WTC11 (cell line): ENCODE data around the gene PI4KA. TPM values are rescaled to one million over a fixed set of nuclear protein-coding genes. Genes with fewer than 3 reads are reported as not detected.

Experiments
- ATAC-seq: fragments of 200-7000 bp; cut with Tn5 transposase; 2 replicates; pipeline ENCODE4 v1.10.0; 2021; ENCODE audit warnings: mild to moderate bottlenecking, moderate library complexity
- CTCF ChIA-PET: fragments of 300-600 bp; sonication (Branson Sonifier 250); formaldehyde crosslinking; loops from one replicate; lab custom pipeline; 2021; ENCODE audit warnings: antibody characterized with exemption; lab: Charles Lee
- POLR2A ChIA-PET: fragments of 350-600 bp; sonication (Branson Sonifier 250); formaldehyde crosslinking; loops from one replicate; lab custom pipeline; 2021; ENCODE audit warnings: antibody characterized with exemption; lab: Charles Lee
- DNase-seq: peaks from one replicate; pipeline ENCODE4 v3.0.0; 2021; ENCODE audit warnings: low spot score
- H3K27ac Mint-ChIP-seq: 2 replicates; pipeline ENCODE4 v1.8.0; 2021; ENCODE audit warnings: mixed read lengths
- H3K27me3 Mint-ChIP-seq: 2 replicates; pipeline ENCODE4 v1.8.0; 2021; ENCODE audit warnings: low read depth, mild to moderate bottlenecking, moderate library complexity, mixed read lengths
- H3K36me3 Mint-ChIP-seq: 2 replicates; pipeline ENCODE4 v1.8.0; 2021; ENCODE audit warnings: mixed read lengths
- H3K4me1 Mint-ChIP-seq: 2 replicates; pipeline ENCODE4 v1.8.0; 2022; ENCODE audit warnings: mixed read lengths
- H3K4me3 Mint-ChIP-seq: 2 replicates; pipeline ENCODE4 v1.8.0; 2021; ENCODE audit warnings: mild to moderate bottlenecking, moderate library complexity, mixed read lengths
- H3K9me3 Mint-ChIP-seq: 2 replicates; pipeline ENCODE4 v1.8.0; 2021; ENCODE audit warnings: mixed read lengths
- ELF4 ChIP-seq: sonication (generic); formaldehyde crosslinking; IDR thresholded peaks from 2 replicates; pipeline ENCODE4 v1.8.1; 2022; ENCODE audit warnings: low read depth, mild to moderate bottlenecking, moderate library complexity, missing genetic modification reagents
- KAT7 ChIP-seq: sonication (generic); formaldehyde crosslinking; IDR thresholded peaks from 2 replicates; pipeline ENCODE4 v1.8.1; 2023; ENCODE audit warnings: missing genetic modification reagents, mild to moderate bottlenecking, borderline replicate concordance
- MXD4 ChIP-seq: fragments of 250-450 bp; sonication (Bioruptor Pico); IDR thresholded peaks from 2 replicates; pipeline ENCODE4 v1.8.0; 2021; ENCODE audit warnings: mild to moderate bottlenecking, moderate library complexity, borderline replicate concordance
- NR3C1 ChIP-seq: sonication (generic); formaldehyde crosslinking; conservative IDR thresholded peaks from 2 replicates; pipeline ENCODE4 v1.8.1; 2023; ENCODE audit warnings: low read depth, mild to moderate bottlenecking, missing genetic modification reagents
- SMAD3 ChIP-seq: sonication (generic); formaldehyde crosslinking; IDR thresholded peaks from 2 replicates; pipeline ENCODE4 v1.8.0; 2022; ENCODE audit warnings: missing genetic modification reagents, mild to moderate bottlenecking, borderline replicate concordance
- TCF7 ChIP-seq: sonication (generic); formaldehyde crosslinking; IDR thresholded peaks from 2 replicates; pipeline ENCODE4 v1.8.0; 2022; ENCODE audit warnings: mild to moderate bottlenecking, low read depth, missing genetic modification reagents, moderate library complexity
- TEAD4 ChIP-seq: sonication (generic); formaldehyde crosslinking; IDR thresholded peaks from 2 replicates; pipeline ENCODE4 v1.8.0; 2022; ENCODE audit warnings: mild to moderate bottlenecking, missing genetic modification reagents
- TP53 ChIP-seq: sonication (generic); formaldehyde crosslinking; IDR thresholded peaks from 2 replicates; pipeline ENCODE4 v1.8.1; 2023; ENCODE audit warnings: mild to moderate bottlenecking, missing genetic modification reagents
- ZNF121 ChIP-seq: sonication (generic); formaldehyde crosslinking; IDR thresholded peaks from 2 replicates; pipeline ENCODE4 v1.8.0; 2023; ENCODE audit warnings: missing genetic modification reagents
- ZNF232 ChIP-seq: sonication (generic); formaldehyde crosslinking; IDR thresholded peaks from 2 replicates; pipeline ENCODE4 v1.8.0; 2022; ENCODE audit warnings: mild to moderate bottlenecking, missing genetic modification reagents
- ZNF423 ChIP-seq: fragments of 250-450 bp; sonication (Bioruptor Pico); IDR thresholded peaks from 2 replicates; pipeline ENCODE4 v2.1.2; 2022; ENCODE audit warnings: mild to moderate bottlenecking, moderate library complexity
- ZNF671 ChIP-seq: fragments of 250-450 bp; sonication (Bioruptor Pico); IDR thresholded peaks from 2 replicates; pipeline ENCODE4 v1.8.0; 2021; ENCODE audit warnings: mild to moderate bottlenecking
- total RNA-seq: library from RNA; stranded (reverse); gene quantifications from 3 replicates; pipeline ENCODE4 v1.2.3, GENCODE V29; 2021
- TF ChIP-seq, protein P1 (sequence below): sonication (generic); formaldehyde crosslinking; IDR thresholded peaks from 2 replicates; pipeline ENCODE4 v1.8.0; 2023; ENCODE audit warnings: mild to moderate bottlenecking, missing genetic modification reagents
- TF ChIP-seq, protein P2 (sequence below): sonication (generic); formaldehyde crosslinking; IDR thresholded peaks from 2 replicates; pipeline ENCODE4 v1.8.0; 2023; ENCODE audit warnings: missing genetic modification reagents
- TF ChIP-seq, protein P3 (sequence below): sonication (generic); formaldehyde crosslinking; IDR thresholded peaks from 2 replicates; pipeline ENCODE4 v1.8.1; 2022; ENCODE audit warnings: mild to moderate bottlenecking, missing genetic modification reagents, moderate library complexity, borderline replicate concordance
- TF ChIP-seq, protein P4 (sequence below): sonication (generic); formaldehyde crosslinking; IDR thresholded peaks from 2 replicates; pipeline ENCODE4 v1.8.1; 2023; ENCODE audit warnings: mild to moderate bottlenecking, missing genetic modification reagents
- TF ChIP-seq, protein P5 (sequence below): sonication (generic); formaldehyde crosslinking; IDR thresholded peaks from 2 replicates; pipeline ENCODE4 v1.8.0; 2022; ENCODE audit warnings: missing genetic modification reagents
- TF ChIP-seq, protein P6 (sequence below): sonication (generic); formaldehyde crosslinking; conservative IDR thresholded peaks from 2 replicates; pipeline ENCODE4 v1.8.1; 2022; ENCODE audit warnings: mild to moderate bottlenecking, missing genetic modification reagents
- TF ChIP-seq, protein P7 (sequence below): sonication (generic); formaldehyde crosslinking; IDR thresholded peaks from 2 replicates; pipeline ENCODE4 v1.8.0; 2022; ENCODE audit warnings: mild to moderate bottlenecking, missing genetic modification reagents

Gene PI4KA
- total RNA-seq, 1 experiment from 2014 or later = 45.5 TPM

DNA sequence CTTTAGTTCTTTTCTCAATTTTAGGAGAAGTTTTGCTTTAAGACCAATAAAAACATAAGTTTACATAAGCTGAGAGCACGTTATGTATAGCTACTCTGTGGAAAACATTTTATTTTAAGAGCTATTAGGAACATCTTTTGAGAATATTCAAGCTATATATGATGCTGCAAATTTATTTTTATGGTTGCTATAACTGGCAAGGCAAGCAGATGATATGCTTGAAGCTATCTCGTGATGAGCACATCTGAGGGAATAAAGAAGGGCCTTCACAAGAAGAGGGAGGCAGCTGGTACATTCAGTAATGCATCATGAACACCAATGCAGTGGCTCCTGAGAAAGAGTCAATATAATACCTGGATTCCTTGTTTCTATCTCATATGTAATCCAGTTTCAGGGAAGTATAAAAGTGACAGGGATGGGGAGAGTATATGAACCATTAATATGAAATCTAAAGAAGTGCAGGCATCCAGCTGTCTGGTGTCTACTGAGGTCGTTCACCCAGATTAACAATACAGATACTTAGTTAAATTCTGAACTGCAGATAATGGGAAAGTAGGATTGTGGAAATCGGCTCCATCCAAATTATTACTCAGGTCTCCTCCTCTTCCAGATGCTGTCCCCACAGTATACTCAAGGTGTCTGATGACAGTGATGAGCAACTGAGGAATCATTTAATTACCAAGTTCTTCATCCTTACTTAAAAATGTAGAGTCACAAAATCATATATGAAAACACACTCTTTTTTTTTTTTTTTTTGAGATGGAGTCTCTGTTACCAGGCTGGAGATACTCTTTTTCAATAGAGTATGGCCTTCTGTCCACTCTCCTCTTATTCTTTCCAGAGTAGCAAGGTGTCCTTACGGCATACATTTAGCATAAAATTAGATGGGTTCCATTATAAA is 185.1 kb downstream of the PI4KA start (continued):
- TF ChIP-seq, protein P1, sequence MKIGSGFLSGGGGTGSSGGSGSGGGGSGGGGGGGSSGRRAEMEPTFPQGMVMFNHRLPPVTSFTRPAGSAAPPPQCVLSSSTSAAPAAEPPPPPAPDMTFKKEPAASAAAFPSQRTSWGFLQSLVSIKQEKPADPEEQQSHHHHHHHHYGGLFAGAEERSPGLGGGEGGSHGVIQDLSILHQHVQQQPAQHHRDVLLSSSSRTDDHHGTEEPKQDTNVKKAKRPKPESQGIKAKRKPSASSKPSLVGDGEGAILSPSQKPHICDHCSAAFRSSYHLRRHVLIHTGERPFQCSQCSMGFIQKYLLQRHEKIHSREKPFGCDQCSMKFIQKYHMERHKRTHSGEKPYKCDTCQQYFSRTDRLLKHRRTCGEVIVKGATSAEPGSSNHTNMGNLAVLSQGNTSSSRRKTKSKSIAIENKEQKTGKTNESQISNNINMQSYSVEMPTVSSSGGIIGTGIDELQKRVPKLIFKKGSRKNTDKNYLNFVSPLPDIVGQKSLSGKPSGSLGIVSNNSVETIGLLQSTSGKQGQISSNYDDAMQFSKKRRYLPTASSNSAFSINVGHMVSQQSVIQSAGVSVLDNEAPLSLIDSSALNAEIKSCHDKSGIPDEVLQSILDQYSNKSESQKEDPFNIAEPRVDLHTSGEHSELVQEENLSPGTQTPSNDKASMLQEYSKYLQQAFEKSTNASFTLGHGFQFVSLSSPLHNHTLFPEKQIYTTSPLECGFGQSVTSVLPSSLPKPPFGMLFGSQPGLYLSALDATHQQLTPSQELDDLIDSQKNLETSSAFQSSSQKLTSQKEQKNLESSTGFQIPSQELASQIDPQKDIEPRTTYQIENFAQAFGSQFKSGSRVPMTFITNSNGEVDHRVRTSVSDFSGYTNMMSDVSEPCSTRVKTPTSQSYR (CRISPR knock-in tag) = no peak
- TF ChIP-seq ZNF423 (CRISPR knock-in tag) = no peak

DNA sequence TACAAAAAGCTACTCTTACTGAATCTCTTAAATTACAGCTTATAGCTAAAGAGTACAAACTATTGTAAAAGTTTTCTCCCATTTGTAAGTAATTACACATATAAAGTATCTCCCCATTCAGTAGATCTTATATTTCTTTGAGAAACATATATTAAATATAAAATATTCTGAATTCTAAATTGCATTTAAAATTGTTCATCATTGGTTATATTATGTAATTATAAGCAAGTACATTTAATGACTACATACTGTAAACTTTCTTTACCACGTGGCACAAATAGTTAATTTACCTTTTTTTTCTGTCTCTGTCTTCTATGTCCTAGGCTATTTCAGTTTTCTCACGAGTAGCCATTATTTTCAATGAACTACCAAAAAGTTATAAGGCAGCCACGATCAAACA is 185.9 kb downstream of the PI4KA start:
- H3K4me3 Mint-ChIP-seq = no peak overlapping the region
- H3K9me3 Mint-ChIP-seq = peaks cover 8% of the 10 kb centered on the region
- ChIA-PET POLR2A (no interaction called here), CTCF (no interaction called here)
- H3K4me1 Mint-ChIP-seq = no peaks in the 10 kb centered on the region
- no peak for TF ChIP-seq MXD4 (CRISPR knock-in tag)
- TF ChIP-seq ZNF121 (CRISPR knock-in tag) = no peak
- no peak for TF ChIP-seq SMAD3
- no peak for TF ChIP-seq KAT7
- TF ChIP-seq TCF7 (CRISPR knock-in tag) = no peak
- no peak for TF ChIP-seq TP53 (CRISPR knock-in tag)
- no peak for TF ChIP-seq TEAD4 (CRISPR knock-in tag)
- TF ChIP-seq, protein P2, sequence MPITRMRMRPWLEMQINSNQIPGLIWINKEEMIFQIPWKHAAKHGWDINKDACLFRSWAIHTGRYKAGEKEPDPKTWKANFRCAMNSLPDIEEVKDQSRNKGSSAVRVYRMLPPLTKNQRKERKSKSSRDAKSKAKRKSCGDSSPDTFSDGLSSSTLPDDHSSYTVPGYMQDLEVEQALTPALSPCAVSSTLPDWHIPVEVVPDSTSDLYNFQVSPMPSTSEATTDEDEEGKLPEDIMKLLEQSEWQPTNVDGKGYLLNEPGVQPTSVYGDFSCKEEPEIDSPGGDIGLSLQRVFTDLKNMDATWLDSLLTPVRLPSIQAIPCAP (CRISPR knock-in tag) = no peak
- TF ChIP-seq NR3C1 = no peak
- no peak for TF ChIP-seq ZNF232 (CRISPR knock-in tag)
- TF ChIP-seq, protein P3, sequence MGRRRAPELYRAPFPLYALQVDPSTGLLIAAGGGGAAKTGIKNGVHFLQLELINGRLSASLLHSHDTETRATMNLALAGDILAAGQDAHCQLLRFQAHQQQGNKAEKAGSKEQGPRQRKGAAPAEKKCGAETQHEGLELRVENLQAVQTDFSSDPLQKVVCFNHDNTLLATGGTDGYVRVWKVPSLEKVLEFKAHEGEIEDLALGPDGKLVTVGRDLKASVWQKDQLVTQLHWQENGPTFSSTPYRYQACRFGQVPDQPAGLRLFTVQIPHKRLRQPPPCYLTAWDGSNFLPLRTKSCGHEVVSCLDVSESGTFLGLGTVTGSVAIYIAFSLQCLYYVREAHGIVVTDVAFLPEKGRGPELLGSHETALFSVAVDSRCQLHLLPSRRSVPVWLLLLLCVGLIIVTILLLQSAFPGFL = no peak
- TF ChIP-seq, protein P4, sequence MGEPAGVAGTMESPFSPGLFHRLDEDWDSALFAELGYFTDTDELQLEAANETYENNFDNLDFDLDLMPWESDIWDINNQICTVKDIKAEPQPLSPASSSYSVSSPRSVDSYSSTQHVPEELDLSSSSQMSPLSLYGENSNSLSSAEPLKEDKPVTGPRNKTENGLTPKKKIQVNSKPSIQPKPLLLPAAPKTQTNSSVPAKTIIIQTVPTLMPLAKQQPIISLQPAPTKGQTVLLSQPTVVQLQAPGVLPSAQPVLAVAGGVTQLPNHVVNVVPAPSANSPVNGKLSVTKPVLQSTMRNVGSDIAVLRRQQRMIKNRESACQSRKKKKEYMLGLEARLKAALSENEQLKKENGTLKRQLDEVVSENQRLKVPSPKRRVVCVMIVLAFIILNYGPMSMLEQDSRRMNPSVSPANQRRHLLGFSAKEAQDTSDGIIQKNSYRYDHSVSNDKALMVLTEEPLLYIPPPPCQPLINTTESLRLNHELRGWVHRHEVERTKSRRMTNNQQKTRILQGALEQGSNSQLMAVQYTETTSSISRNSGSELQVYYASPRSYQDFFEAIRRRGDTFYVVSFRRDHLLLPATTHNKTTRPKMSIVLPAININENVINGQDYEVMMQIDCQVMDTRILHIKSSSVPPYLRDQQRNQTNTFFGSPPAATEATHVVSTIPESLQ (CRISPR knock-in tag) = no peak
- TF ChIP-seq, protein P5, sequence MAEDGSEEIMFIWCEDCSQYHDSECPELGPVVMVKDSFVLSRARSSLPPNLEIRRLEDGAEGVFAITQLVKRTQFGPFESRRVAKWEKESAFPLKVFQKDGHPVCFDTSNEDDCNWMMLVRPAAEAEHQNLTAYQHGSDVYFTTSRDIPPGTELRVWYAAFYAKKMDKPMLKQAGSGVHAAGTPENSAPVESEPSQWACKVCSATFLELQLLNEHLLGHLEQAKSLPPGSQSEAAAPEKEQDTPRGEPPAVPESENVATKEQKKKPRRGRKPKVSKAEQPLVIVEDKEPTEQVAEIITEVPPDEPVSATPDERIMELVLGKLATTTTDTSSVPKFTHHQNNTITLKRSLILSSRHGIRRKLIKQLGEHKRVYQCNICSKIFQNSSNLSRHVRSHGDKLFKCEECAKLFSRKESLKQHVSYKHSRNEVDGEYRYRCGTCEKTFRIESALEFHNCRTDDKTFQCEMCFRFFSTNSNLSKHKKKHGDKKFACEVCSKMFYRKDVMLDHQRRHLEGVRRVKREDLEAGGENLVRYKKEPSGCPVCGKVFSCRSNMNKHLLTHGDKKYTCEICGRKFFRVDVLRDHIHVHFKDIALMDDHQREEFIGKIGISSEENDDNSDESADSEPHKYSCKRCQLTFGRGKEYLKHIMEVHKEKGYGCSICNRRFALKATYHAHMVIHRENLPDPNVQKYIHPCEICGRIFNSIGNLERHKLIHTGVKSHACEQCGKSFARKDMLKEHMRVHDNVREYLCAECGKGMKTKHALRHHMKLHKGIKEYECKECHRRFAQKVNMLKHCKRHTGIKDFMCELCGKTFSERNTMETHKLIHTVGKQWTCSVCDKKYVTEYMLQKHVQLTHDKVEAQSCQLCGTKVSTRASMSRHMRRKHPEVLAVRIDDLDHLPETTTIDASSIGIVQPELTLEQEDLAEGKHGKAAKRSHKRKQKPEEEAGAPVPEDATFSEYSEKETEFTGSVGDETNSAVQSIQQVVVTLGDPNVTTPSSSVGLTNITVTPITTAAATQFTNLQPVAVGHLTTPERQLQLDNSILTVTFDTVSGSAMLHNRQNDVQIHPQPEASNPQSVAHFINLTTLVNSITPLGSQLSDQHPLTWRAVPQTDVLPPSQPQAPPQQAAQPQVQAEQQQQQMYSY (CRISPR knock-in tag) = no peak
- TF ChIP-seq, protein P6, sequence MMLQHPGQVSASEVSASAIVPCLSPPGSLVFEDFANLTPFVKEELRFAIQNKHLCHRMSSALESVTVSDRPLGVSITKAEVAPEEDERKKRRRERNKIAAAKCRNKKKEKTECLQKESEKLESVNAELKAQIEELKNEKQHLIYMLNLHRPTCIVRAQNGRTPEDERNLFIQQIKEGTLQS = no peak
- TF ChIP-seq, protein P7, sequence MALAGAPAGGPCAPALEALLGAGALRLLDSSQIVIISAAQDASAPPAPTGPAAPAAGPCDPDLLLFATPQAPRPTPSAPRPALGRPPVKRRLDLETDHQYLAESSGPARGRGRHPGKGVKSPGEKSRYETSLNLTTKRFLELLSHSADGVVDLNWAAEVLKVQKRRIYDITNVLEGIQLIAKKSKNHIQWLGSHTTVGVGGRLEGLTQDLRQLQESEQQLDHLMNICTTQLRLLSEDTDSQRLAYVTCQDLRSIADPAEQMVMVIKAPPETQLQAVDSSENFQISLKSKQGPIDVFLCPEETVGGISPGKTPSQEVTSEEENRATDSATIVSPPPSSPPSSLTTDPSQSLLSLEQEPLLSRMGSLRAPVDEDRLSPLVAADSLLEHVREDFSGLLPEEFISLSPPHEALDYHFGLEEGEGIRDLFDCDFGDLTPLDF (CRISPR knock-in tag) = no peak
- no peak for TF ChIP-seq ELF4 (CRISPR knock-in tag)
- TF ChIP-seq ZNF671 (CRISPR knock-in tag) = no peak
- ATAC-seq = no peak
- DNase-seq = no peak
- H3K36me3 Mint-ChIP-seq = no peaks in the 10 kb centered on the region
- H3K27ac Mint-ChIP-seq = no peak overlapping the region
- no peaks in the 10 kb centered on the region for H3K27me3 Mint-ChIP-seq
